GM12891 (cell line): ENCODE data around the gene NFX1.
"Not testable (repeated sequence)": the region's sequence is repeated elsewhere in the genome, so short reads cannot be mapped to it uniquely, and the experiment has no call there.

Experiments
- PAX5 ChIP-seq: IDR thresholded peaks from 2 replicates; pipeline ENCODE4 v1.6.1; 2011; ENCODE audit warnings: low read length, moderate library complexity, mild to moderate bottlenecking; ENCODE audit not compliant: insufficient read depth, severe bottlenecking
- POLR2A ChIP-seq: IDR thresholded peaks from 2 replicates; pipeline ENCODE4 v1.6.1; 2011; ENCODE audit warnings: low read depth, low read length, control low read depth
- POLR2AphosphoS5 ChIP-seq: IDR thresholded peaks from 2 replicates; pipeline ENCODE4 v1.6.1; 2011; ENCODE audit warnings: low read depth, low read length, control low read depth
- POU2F2 ChIP-seq: IDR thresholded peaks from 2 replicates; pipeline ENCODE4 v1.6.1; 2011; ENCODE audit warnings: low read depth, mild to moderate bottlenecking, control low read depth, low read length, moderate library complexity
- SPI1 ChIP-seq: IDR thresholded peaks from 2 replicates; pipeline ENCODE4 v1.6.1; 2011; ENCODE audit warnings: low read depth, low read length, control low read depth
- TAF1 ChIP-seq: IDR thresholded peaks from 2 replicates; pipeline ENCODE4 v1.6.1; 2011; ENCODE audit warnings: low read depth, low read length, control low read depth

- TF ChIP-seq POLR2AphosphoS5, POLR2A, TAF1, PAX5, POU2F2, SPI1: not testable (repeated sequence)
Observed at GRCh38 chr9:33395159-33395879, 105.0 kb downstream of the NFX1 start.
